CD4-positive, alpha-beta T cell treated with Interferon alpha-2 for 1 hour (primary cell): Measurements from ENCODE around the gene TENT5A.
A peak's percentile ranks its signal among the peaks of the same experiment; 100 is the strongest.

Source experiments
- DNase-seq, 2 donors: peaks; one replicate each; pipeline ENCODE4 v3.0.0-alpha.2; 2020 to 2022

TENT5A gene

DNA sequence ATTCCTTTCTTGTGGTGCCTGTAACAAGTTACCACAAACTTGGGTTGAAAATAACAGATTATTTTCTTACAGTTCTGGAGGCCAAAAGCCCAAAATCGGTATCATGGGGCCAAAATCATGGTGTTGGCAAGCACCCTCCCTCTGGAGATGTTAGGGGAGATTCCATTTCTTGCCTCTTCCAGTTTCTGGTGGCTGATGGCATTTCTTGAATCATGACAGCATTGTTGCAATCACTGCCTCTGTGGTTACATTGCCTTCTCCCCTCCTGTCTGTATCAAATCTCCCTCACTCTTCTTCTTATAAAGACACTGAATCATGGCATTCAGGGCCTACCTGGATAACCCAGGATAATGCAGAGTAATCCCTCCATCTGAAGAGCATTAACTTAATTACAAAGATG is 17.9 kb upstream of the TENT5A start:
- DNase-seq, result no peak

DNA sequence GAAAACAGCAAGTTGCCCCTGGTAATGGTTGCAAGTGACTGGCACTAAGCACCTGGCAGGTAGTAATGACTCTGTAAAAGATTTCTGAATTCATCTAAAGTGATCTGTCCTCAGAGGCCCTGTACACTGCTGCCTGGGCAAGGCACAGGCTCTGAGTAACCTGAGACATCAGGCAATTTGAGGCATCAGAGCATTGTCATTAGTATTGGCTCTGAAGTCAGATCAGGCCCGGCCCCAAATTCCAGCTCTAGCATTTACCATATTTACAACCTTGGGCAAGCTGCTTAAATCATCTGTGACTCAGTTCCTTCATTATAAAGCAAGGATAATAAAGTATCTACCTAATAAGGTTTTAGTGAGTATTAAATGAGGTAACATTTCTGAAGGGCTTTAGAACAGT is 17.3 kb upstream of the TENT5A start:
- no peak for DNase-seq

- no peak for DNase-seq
Observed at GRCh38 chr6:81768150-81768942, 15.9 kb upstream of the TENT5A start.

GRCh38 chr6:81767163-81767891 is 14.8 kb upstream of the TENT5A start:
- DNase-seq, result no peak

GRCh38 chr6:81766482-81767069 is 14.1 kb upstream of the TENT5A start:
- no peak for DNase-seq

DNA sequence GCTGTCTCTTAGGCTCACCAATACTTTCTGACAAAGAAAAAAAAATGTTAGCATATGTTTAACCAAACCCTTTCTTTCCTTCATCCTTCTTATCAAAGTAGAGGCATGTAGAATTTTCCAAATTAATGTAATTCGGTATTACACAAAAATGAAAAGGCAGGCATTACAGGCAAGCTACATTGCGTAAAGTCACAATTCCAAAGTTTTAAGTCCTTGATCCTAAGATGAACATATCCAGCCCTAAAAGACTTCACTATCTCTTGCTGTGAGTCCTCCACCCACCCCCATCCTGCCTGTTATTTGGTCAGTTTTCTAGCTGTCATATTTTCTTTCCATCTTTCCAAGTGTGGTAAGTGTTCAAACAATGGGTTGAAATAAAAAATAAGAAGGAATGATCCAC is 12.1 kb upstream of the TENT5A start:
- no peak for DNase-seq

DNA sequence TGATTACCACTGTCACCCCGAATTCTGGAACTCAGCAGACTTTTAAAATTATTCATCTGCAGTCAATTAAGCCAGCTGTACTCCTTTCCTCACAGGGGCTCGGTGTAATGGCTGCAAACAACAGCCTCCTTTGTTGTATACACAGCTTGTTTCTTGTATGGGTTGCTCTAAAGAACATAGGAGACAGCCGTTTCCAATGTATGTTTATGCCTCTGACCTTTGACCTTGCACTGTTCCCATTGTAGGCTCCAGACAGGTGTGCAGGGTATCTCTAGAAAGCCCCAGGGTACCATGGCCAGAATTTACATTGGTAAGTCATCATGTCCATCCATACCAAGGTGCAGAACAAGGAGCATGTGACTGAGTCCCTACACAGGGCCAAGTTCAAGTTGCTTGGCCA is 11.5 kb upstream of the TENT5A start:
- DNase-seq, result no peak

- DNase-seq, result no peak
Observed at GRCh38 chr6:81763051-81763450, 10.6 kb upstream of the TENT5A start.

- no peak for DNase-seq
Observed at GRCh38 chr6:81762606-81763005, 10.1 kb upstream of the TENT5A start.

DNA sequence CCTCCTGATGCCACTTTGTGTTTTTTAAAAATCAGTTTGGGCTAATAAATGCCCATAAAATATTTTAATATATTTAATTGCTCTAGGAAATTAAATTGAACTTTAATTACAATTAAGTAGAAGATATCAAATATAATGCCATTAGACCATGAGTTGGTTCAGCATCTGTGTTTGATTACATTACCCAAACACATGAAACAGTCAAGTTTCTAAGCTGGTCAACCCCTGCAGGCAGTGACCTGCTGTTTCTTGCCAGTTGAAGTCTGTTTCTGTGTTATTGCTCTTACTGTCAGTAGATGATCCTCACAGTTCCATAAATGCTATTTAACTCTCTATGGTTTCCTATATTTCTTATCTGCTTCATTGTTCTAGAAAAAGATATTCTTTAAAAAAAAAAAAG is 9.7 kb upstream of the TENT5A start:
- DNase-seq, result no peak

GRCh38 chr6:81761197-81761596 is 8.7 kb upstream of the TENT5A start:
- no peak for DNase-seq

GRCh38 chr6:81759782-81760181 is 7.3 kb upstream of the TENT5A start:
- DNase-seq, result no peak

DNA sequence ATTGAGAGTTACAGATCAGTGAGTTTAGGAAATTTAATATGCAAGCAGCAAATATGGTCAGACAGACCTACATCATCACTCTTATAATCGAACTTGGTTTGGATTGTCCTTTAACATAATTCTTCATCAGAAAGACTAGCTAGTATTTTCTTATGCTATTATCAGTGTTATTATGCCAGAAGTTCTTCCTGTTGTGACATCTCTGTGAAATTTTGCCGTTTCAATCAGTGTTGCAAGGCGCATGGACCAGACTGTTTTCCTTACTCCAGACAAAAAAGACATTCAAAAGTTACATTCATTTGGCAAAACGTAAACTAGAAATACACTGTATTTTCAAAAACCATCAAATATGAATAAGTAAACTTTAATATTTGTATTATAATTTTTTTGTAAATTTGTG is 5.7 kb upstream of the TENT5A start:
- no peak for DNase-seq

- no peak for DNase-seq
Observed at GRCh38 chr6:81756690-81757089, 4.2 kb upstream of the TENT5A start.

DNA sequence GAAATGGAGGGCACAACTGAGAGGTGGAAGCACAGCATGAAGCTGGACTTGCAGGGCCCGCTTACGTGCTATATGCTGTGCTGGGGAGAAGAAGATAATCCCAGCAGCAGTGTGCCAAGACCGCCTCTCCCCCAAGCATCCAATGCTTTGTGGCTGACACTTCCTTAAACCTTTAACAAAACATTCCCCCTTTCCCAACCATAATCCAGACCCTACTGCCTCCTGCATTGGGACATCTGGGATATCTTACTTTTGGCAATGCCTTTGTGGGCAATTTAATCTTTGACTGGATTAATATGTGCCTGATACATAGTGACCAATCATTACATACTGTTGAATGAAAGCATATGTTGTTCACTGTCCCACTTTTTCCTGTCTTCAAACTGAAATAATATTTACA is 3.1 kb upstream of the TENT5A start:
- no peak for DNase-seq

- DNase-seq, result no peak
Observed at GRCh38 chr6:81754906-81755305, 2.4 kb upstream of the TENT5A start.

- DNase-seq, result peak; percentile 87 to 89
Observed at GRCh38 chr6:81753711-81754577, 1.5 kb upstream of the TENT5A start.

DNA sequence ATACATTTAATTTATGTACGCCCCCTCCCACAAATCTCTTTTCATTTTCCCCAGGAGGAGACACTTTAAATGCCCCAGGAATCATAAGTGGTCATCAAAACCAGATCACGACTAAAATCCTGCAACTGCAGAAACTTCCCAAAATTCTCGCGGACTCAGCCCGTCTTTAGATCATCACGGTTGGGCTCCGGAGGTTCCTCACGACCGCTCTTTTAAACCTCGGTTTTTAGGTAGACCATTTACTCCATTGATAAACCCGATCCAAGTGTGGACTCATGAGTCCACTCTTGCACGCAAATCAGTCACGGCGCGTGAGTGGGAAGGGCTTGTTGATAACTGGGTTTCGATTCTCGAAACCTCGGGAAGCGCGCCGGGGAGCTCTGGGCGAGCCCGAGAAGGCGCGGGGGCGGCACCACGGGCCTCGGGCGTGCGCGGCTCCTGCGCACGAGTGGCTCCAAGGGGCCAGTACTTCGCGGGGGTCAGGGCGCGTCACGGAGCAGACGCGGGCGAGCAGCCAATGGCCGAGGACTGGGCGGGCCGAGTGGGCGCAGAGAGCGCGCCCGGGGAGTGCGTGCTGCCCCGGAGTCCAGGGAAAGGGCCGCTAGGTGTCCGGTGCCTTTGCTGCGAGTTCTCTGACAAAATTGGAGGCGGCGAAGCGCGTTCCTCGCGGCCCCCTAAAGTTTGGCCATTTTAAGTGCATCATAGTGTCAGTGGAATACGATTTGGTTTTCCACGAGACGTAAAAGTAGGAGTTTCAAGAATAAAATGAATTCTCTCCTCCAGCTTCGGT is 635 bp upstream of the TENT5A start:
- peak; percentile 87 to 90 for DNase-seq

DNA sequence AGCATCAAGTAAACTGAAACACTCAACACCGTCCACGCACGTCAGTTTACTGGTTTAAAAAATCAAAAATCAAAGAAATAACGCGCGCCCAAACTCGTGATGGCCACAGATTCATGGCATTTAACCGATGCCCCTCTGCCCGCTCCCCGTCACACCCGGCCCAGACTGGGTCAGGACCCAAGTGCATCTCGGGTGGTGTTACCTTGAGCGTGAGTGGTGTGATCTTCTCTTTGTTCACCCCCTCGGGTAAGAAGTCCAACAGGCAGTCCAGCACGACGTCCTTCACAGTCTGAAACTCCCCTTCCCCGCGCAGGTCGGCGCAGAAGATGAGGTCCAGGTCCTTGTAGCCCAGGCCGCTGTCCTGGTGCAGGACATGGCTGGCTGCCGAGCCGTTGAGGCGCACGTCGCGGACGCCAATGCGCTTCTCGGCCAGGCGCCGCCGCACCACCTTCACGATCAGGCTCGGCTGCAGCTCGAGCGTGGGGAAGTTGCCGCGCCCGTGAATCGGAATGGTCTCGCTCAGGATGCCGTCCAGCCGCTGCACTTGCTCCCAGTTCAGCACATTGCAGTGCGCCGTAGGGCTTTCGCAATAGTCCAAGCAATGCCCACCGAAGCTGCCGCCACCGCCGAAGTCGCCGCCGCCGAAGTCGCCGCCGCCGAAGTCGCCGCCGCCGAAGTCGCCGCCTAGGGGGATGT is 945 bp downstream of the TENT5A start:
- DNase-seq, result peak; percentile 34 to 44

GRCh38 chr6:81750681-81751387 is 1.6 kb downstream of the TENT5A start:
- DNase-seq, result no peak

- no peak for DNase-seq
Observed at GRCh38 chr6:81750200-81750599, 2.3 kb downstream of the TENT5A start.
